ENCODE measurements around the gene CDH4.

CDH4 gene

GRCh38 chr20:61636531-61637116 is 384.6 kb downstream of the CDH4 start:
- TF ChIP-seq RAD21 (IDR thresholded peaks at IDR 0.05; ENCODE audit: low read depth) (no peak), FOXM1 (IDR thresholded peaks at IDR 0.05; ENCODE audit: borderline replicate concordance, low read depth) (no peak), TCF12 (IDR thresholded peaks at IDR 0.05; ENCODE audit: low read depth) (no peak), CREB1 (IDR thresholded peaks at IDR 0.05; ENCODE audit: low read depth) (no peak), EP300 (IDR thresholded peaks at IDR 0.05; ENCODE audit: borderline replicate concordance) (no peak), TEAD4 (IDR thresholded peaks at IDR 0.05) (no peak), USF1 (IDR thresholded peaks at IDR 0.05) (no peak), YY1 (IDR thresholded peaks at IDR 0.05; ENCODE audit: low read depth) (no peak), MAX (IDR thresholded peaks at IDR 0.05) (no peak), CEBPB (IDR thresholded peaks at IDR 0.05) (no peak), REST (IDR thresholded peaks at IDR 0.05; ENCODE audit: low read depth) (no peak), EGR1 (IDR thresholded peaks at IDR 0.05) (no peak), TAF1 (IDR thresholded peaks at IDR 0.05; ENCODE audit: low read depth) (no peak), NFIC (IDR thresholded peaks at IDR 0.05) (no peak), ZBTB7A (IDR thresholded peaks at IDR 0.05; ENCODE audit: low read depth) (no peak)

GRCh38 chr20:61638802-61639585 is 386.9 kb downstream of the CDH4 start:
- TF ChIP-seq RAD21 (IDR thresholded peaks at IDR 0.05; ENCODE audit: low read depth) (no peak), EP300 (IDR thresholded peaks at IDR 0.05; ENCODE audit: borderline replicate concordance) (no peak), TAF1 (IDR thresholded peaks at IDR 0.05; ENCODE audit: low read depth) (no peak), EGR1 (IDR thresholded peaks at IDR 0.05) (no peak), REST (IDR thresholded peaks at IDR 0.05; ENCODE audit: low read depth) (no peak), CEBPB (IDR thresholded peaks at IDR 0.05) (no peak), USF1 (IDR thresholded peaks at IDR 0.05) (no peak), ZBTB7A (IDR thresholded peaks at IDR 0.05; ENCODE audit: low read depth) (no peak), YY1 (IDR thresholded peaks at IDR 0.05; ENCODE audit: low read depth) (no peak), MAX (IDR thresholded peaks at IDR 0.05) (no peak), TEAD4 (IDR thresholded peaks at IDR 0.05) (no peak), FOXM1 (IDR thresholded peaks at IDR 0.05; ENCODE audit: borderline replicate concordance, low read depth) (no peak), CREB1 (IDR thresholded peaks at IDR 0.05; ENCODE audit: low read depth) (no peak), NFIC (IDR thresholded peaks at IDR 0.05) (no peak), TCF12 (IDR thresholded peaks at IDR 0.05; ENCODE audit: low read depth) (no peak)

- no peak for TF ChIP-seq ZBTB7A (IDR thresholded peaks at IDR 0.05; ENCODE audit: low read depth)
- no peak for TF ChIP-seq CREB1 (IDR thresholded peaks at IDR 0.05; ENCODE audit: low read depth)
- TF ChIP-seq TAF1 (IDR thresholded peaks at IDR 0.05; ENCODE audit: low read depth) = no peak
- no peak for TF ChIP-seq USF1 (IDR thresholded peaks at IDR 0.05)
- TF ChIP-seq TCF12 (IDR thresholded peaks at IDR 0.05; ENCODE audit: low read depth) = no peak
- no peak for TF ChIP-seq MAX (IDR thresholded peaks at IDR 0.05)
- TF ChIP-seq NFIC (IDR thresholded peaks at IDR 0.05) = no peak
- TF ChIP-seq FOXM1 (IDR thresholded peaks at IDR 0.05; ENCODE audit: borderline replicate concordance, low read depth) = no peak
- no peak for TF ChIP-seq YY1 (IDR thresholded peaks at IDR 0.05; ENCODE audit: low read depth)
Measured at GRCh38 chr20:61640131-61640870, 388.2 kb downstream of the CDH4 start.

GRCh38 chr20:61640871-61641245 is 388.8 kb downstream of the CDH4 start:
- TF ChIP-seq YY1 (IDR thresholded peaks at IDR 0.05; ENCODE audit: low read depth) (no peak), FOXM1 (IDR thresholded peaks at IDR 0.05; ENCODE audit: borderline replicate concordance, low read depth) (no peak), TCF12 (IDR thresholded peaks at IDR 0.05; ENCODE audit: low read depth) (no peak), MAX (IDR thresholded peaks at IDR 0.05) (no peak), REST (IDR thresholded peaks at IDR 0.05; ENCODE audit: low read depth) (no peak), ZBTB7A (IDR thresholded peaks at IDR 0.05; ENCODE audit: low read depth) (no peak), NFIC (IDR thresholded peaks at IDR 0.05) (no peak), CEBPB (IDR thresholded peaks at IDR 0.05) (no peak), EGR1 (IDR thresholded peaks at IDR 0.05) (no peak), TEAD4 (IDR thresholded peaks at IDR 0.05) (no peak)

Measured in Ishikawa (cell line).